IMR-90 (cell line): ENCODE data around the gene C3orf22.

Experiments used
- CEBPB ChIP-seq: IDR thresholded peaks from 2 replicates; pipeline ENCODE4 v1.6.1; 2012; ENCODE audit warnings: low read depth, low read length, improper control_type of control experiment
- CHD1 ChIP-seq: IDR thresholded peaks from 2 replicates; pipeline ENCODE4 v1.6.1; 2012; ENCODE audit warnings: low read depth, low read length, improper control_type of control experiment
- FOS ChIP-seq: fragments of 150-350 bp; IDR thresholded peaks from 2 replicates; pipeline ENCODE4 v1.6.1; 2016; ENCODE audit warnings: low read depth, low read length
- MAZ ChIP-seq: IDR thresholded peaks from 2 replicates; pipeline ENCODE4 v1.6.1; 2012; ENCODE audit warnings: low read depth, mild to moderate bottlenecking, low read length, improper control_type of control experiment, moderate library complexity, borderline replicate concordance
- NFE2L2 ChIP-seq: fragments of 150-350 bp; IDR thresholded peaks from 2 replicates; pipeline ENCODE4 v1.6.1; 2016; ENCODE audit warnings: low read depth, mild to moderate bottlenecking, low read length
- POLR2A ChIP-seq: IDR thresholded peaks from 2 replicates; pipeline ENCODE4 v1.6.1; 2012; ENCODE audit warnings: mild to moderate bottlenecking, low read depth, low read length
- RAD21 ChIP-seq: IDR thresholded peaks from 2 replicates; pipeline ENCODE4 v1.6.1; 2012; ENCODE audit warnings: low read length, improper control_type of control experiment
- RCOR1 ChIP-seq: IDR thresholded peaks from 2 replicates; pipeline ENCODE4 v1.6.1; 2012; ENCODE audit warnings: mild to moderate bottlenecking, low read length, improper control_type of control experiment; ENCODE audit not compliant: insufficient replicate concordance
- RFX5 ChIP-seq: IDR thresholded peaks from 2 replicates; pipeline ENCODE4 v1.8.0; 2012; ENCODE audit warnings: low read depth, mild to moderate bottlenecking, low read length, moderate library complexity
- SMC3 ChIP-seq: fragments of 150-350 bp; IDR thresholded peaks from 2 replicates; pipeline ENCODE4 v1.6.1; 2016; ENCODE audit warnings: low read depth, mild to moderate bottlenecking, antibody characterized with exemption, low read length, moderate library complexity
- TF ChIP-seq, protein P1 (sequence below): conservative IDR thresholded peaks from 2 replicates; pipeline ENCODE4 v1.5.1; 2012; ENCODE audit warnings: mild to moderate bottlenecking, low read depth, low read length, improper control_type of control experiment

- TF ChIP-seq POLR2A, result no peak
- TF ChIP-seq, protein P1, sequence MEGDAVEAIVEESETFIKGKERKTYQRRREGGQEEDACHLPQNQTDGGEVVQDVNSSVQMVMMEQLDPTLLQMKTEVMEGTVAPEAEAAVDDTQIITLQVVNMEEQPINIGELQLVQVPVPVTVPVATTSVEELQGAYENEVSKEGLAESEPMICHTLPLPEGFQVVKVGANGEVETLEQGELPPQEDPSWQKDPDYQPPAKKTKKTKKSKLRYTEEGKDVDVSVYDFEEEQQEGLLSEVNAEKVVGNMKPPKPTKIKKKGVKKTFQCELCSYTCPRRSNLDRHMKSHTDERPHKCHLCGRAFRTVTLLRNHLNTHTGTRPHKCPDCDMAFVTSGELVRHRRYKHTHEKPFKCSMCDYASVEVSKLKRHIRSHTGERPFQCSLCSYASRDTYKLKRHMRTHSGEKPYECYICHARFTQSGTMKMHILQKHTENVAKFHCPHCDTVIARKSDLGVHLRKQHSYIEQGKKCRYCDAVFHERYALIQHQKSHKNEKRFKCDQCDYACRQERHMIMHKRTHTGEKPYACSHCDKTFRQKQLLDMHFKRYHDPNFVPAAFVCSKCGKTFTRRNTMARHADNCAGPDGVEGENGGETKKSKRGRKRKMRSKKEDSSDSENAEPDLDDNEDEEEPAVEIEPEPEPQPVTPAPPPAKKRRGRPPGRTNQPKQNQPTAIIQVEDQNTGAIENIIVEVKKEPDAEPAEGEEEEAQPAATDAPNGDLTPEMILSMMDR, result no peak
- TF ChIP-seq NFE2L2, result no peak
- TF ChIP-seq CEBPB, result no peak
- no peak for TF ChIP-seq RCOR1
- TF ChIP-seq CHD1, result no peak
- TF ChIP-seq FOS, result no peak
- no peak for TF ChIP-seq MAZ
- TF ChIP-seq RFX5, result no peak
- no peak for TF ChIP-seq SMC3
- no peak for TF ChIP-seq RAD21
Measured at GRCh38 chr3:126606001-126606400, 47.3 kb upstream of the C3orf22 start.
